Measurements from ENCODE around the gene ATP10B. TPM values are rescaled to one million over a fixed set of nuclear protein-coding genes. Genes with fewer than 3 reads are reported as not detected.

The ATP10B gene
- total RNA-seq, 1 donor, result not detected

GRCh38 chr5:160792732-160793529, 59.1 kb downstream of the ATP10B start:
- no peak overlapping the region for H3K4me3 ChIP-seq (ENCODE audit: insufficient read depth, low read length)
- H3K4me2 ChIP-seq (ENCODE audit: insufficient read depth, low read length), result no peak overlapping the region
- DNase-seq (ENCODE audit: insufficient read length, low spot score, missing footprints), result peak; percentile 4
- H3K27ac ChIP-seq (ENCODE audit: low read depth, low read length), result no peak overlapping the region
- no peaks in the 10 kb centered on the region for H3K27me3 ChIP-seq (ENCODE audit: insufficient read depth, low read length)
- no peaks in the 10 kb centered on the region for H4K20me1 ChIP-seq (ENCODE audit: insufficient read depth, low read length)
- no peaks in the 10 kb centered on the region for H3K4me1 ChIP-seq (ENCODE audit: insufficient read depth, low read length)
- TF ChIP-seq CTCF (IDR thresholded peaks at IDR 0.05; ENCODE audit: extremely low read depth, low read depth, low read length), result no peak
- no peaks in the 10 kb centered on the region for H3K79me2 ChIP-seq (ENCODE audit: insufficient read depth, low read length)
- no peaks in the 10 kb centered on the region for H3K36me3 ChIP-seq (ENCODE audit: insufficient read depth, low read length)
- no peaks in the 10 kb centered on the region for H3K9me3 ChIP-seq (ENCODE audit: low read depth, low read length)
- no peak overlapping the region for H2AFZ ChIP-seq (ENCODE audit: low read length)

- Histone ChIP-seq H3K79me2 (ENCODE audit: insufficient read depth, low read length) (no peaks in the 10 kb centered on the region), H3K4me3 (ENCODE audit: insufficient read depth, low read length) (no peak overlapping the region), H3K27me3 (ENCODE audit: insufficient read depth, low read length) (no peaks in the 10 kb centered on the region), H3K9me3 (ENCODE audit: low read depth, low read length) (no peaks in the 10 kb centered on the region), H2AFZ (ENCODE audit: low read length) (no peak overlapping the region), H3K36me3 (ENCODE audit: insufficient read depth, low read length) (no peaks in the 10 kb centered on the region), H3K27ac (ENCODE audit: low read depth, low read length) (no peak overlapping the region), H4K20me1 (ENCODE audit: insufficient read depth, low read length) (no peaks in the 10 kb centered on the region), H3K4me2 (ENCODE audit: insufficient read depth, low read length) (no peak overlapping the region), H3K4me1 (ENCODE audit: insufficient read depth, low read length) (no peaks in the 10 kb centered on the region)
- TF ChIP-seq CTCF (IDR thresholded peaks at IDR 0.05; ENCODE audit: extremely low read depth, low read depth, low read length), result no peak
- no peak for DNase-seq (ENCODE audit: insufficient read length, low spot score, missing footprints)
Measured at GRCh38 chr5:160792281-160792680, 59.7 kb downstream of the ATP10B start.

GRCh38 chr5:160789219-160789859, 62.7 kb downstream of the ATP10B start:
- no peak overlapping the region for H3K4me2 ChIP-seq (ENCODE audit: insufficient read depth, low read length)
- TF ChIP-seq CTCF (IDR thresholded peaks at IDR 0.05; ENCODE audit: extremely low read depth, low read depth, low read length), result no peak
- DNase-seq (ENCODE audit: insufficient read length, low spot score, missing footprints), result no peak

GRCh38 chr5:160788102-160788660, 63.8 kb downstream of the ATP10B start:
- Histone ChIP-seq H3K9me3 (ENCODE audit: low read depth, low read length) (no peaks in the 10 kb centered on the region), H3K27me3 (ENCODE audit: insufficient read depth, low read length) (no peaks in the 10 kb centered on the region), H3K27ac (ENCODE audit: low read depth, low read length) (no peak overlapping the region), H4K20me1 (ENCODE audit: insufficient read depth, low read length) (no peaks in the 10 kb centered on the region), H3K79me2 (ENCODE audit: insufficient read depth, low read length) (no peaks in the 10 kb centered on the region), H2AFZ (ENCODE audit: low read length) (no peak overlapping the region), H3K4me1 (ENCODE audit: insufficient read depth, low read length) (no peaks in the 10 kb centered on the region), H3K4me2 (ENCODE audit: insufficient read depth, low read length) (no peak overlapping the region), H3K4me3 (ENCODE audit: insufficient read depth, low read length) (no peak overlapping the region), H3K36me3 (ENCODE audit: insufficient read depth, low read length) (no peaks in the 10 kb centered on the region)
- DNase-seq (ENCODE audit: insufficient read length, low spot score, missing footprints), result no peak
- no peak for TF ChIP-seq CTCF (IDR thresholded peaks at IDR 0.05; ENCODE audit: extremely low read depth, low read depth, low read length)

More at GRCh38 chr5:160789219-160789859, 62.7 kb downstream of the ATP10B start:
- Histone ChIP-seq H3K4me1 (ENCODE audit: insufficient read depth, low read length) (no peaks in the 10 kb centered on the region), H3K4me3 (ENCODE audit: insufficient read depth, low read length) (no peak overlapping the region), H3K79me2 (ENCODE audit: insufficient read depth, low read length) (no peaks in the 10 kb centered on the region), H3K36me3 (ENCODE audit: insufficient read depth, low read length) (no peaks in the 10 kb centered on the region), H3K27ac (ENCODE audit: low read depth, low read length) (no peak overlapping the region), H3K27me3 (ENCODE audit: insufficient read depth, low read length) (no peaks in the 10 kb centered on the region), H2AFZ (ENCODE audit: low read length) (no peak overlapping the region), H4K20me1 (ENCODE audit: insufficient read depth, low read length) (no peaks in the 10 kb centered on the region), H3K9me3 (ENCODE audit: low read depth, low read length) (no peaks in the 10 kb centered on the region)

Data from osteoblast (primary cell).